DMS114 treated with DMSO at 0.1 percent for 48 hours (cell line): ENCODE data around the gene GPX3.

Experiments
- DNase-seq: peaks from one replicate; lab custom pipeline; 2025; ENCODE audit not compliant: unreplicated experiment; lab: John Stamatoyannopoulos, UW

Gene GPX3

DNA sequence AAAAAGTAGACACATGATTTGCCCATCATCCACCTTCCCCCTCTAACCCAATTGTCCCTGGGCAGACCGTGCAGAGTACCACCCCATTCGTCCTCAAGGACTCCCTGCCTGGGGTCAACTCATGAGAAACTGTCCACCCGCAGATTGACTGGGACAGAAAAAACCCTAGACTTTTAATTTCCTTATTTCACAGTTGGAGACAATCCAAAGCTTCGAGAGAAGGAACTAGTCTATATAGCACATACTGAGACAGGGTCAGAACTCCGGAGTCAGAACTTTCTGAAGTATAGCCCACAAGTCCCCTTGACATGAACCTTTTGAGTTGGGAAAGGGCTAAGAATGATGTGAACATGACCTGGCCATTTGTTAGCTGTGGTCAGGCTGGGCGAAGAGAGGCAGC is 7.5 kb upstream of the GPX3 start:
- no peak for DNase-seq

DNA sequence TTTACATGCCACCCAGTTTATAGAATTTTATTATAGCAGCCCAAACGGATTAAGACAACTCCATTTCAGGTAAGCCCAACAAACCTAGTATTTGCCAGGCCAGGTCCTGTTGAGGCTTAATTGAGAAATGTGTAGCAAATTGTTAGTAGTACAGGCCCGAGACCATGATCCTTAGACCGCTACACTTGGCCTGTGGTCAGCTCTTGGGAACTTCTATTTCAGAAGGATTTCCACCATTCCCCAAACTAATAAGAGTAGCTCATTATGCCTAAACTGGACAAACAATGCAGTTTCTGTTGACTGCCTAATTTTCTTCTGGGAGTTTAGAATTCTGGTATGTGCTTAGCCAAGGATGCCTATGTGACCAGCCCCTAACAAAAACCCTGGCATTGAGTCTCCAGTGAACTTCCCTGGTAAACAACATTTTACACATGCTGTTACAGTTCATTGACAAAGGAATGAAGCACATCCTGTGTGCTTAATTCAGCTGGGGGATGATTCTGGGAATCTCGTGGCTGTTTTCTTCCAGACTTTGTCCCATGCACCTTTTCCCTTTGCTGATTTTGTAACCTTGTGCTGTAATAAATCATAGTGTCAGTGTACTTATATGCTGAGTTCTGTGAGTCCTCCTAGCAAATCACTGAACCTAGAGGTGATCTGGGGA is 5.6 kb upstream of the GPX3 start:
- DNase-seq: no peak

DNA sequence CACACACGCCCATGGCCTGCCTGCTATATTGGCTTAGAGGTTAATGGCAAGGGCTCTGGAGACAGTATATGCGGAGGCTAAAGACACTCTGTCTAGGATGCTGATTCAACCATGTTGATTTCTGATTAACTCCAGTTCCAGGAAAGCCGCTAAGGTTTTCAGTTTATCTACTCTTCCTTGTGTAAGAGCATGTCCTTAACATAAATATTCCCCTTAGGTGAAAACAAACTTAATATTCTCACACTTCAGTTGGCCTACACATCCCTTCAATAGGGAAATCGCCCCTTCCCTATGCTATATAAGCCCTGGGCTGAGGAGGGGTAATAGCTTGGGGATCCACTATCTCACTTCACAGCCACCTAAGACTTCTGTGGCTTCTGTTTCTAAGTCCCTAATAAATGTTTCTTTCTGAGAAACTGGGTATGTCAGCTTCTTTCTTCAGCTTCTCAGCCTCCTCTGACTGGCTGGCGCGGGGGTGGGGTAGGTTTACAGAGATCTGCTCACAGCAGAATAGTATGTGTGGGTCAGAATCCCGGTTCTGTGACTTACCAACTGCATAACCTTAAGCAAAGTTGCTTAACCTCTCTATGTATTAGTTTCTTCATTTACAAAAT is 4.3 kb upstream of the GPX3 start:
- no peak for DNase-seq

DNA sequence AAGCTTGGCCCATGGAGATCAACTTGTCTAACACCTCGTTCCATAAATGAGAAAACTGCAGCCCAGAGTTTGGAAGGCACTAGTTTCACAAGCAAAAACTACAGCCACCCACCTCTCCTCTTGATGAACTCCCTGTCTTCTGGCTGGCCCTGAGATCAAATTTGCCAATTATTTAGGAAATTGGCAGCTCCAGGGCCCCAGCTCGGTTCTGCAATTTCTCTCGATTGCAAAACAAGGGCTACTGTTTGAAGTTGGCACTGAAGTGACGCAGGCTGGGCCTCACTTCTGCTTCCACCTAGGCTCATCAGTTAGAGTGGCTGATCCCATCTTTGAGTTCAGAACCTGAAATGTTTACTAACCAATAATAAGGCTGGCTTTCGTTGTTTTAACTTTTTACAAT is 3.7 kb upstream of the GPX3 start:
- DNase-seq: no peak

DNA sequence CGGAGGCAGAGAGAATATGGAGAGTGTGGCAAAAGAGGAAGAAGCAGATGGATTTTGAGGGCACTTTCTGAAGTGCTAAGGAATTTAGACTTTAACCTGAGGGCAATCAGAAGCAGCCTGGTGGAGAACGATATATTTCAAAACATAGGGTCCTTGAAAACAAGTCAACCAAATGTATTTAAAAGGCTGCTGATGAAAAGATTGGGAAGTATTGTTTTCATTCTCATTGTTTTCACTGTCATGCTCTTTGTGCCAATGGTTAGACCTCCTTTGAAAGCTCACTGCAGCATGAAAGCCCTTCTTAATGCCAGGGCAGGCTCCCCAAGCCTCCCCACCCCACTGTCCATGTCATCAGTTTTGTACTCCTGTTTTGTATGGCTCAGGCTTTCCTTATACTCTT is 2.5 kb upstream of the GPX3 start:
- no peak for DNase-seq

DNA sequence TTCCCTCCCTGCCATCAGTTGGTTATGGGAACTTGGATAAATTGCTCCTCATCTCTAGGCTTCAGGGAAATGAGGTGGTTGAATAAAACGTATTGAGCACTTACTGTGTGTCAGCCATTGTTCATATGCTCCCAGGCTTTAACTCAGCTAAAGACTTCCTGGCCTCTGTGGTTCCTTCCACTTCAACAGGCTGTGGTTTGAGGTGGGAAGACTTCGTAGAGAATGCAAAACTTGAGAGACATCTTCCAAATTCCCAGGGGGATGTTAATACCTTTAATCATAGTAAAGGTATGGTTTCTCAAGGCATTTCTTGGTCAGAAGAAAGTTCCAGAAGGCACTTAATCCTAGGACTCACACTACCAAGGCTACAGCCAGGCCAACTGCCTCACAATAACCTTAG is 1.5 kb upstream of the GPX3 start:
- no peak for DNase-seq

DNA sequence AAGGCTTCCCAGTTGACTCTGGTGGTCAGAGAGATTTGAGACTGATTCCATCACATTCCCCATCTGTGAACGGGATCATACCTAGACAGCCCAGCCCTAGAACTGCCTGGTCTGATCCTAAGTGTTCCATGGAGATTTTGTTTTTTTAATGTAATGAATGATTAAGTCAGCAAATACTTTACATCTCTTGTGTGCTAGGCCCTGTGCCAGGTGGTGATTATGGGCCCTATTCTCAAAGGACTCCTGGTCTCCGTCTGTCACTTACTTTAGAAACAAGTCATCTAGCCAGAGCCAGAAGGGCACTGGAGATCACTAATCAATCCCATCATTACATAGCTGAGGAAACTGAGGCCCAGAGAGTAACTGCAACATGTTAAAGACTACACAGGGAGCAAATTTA is 1.1 kb upstream of the GPX3 start:
- no peak for DNase-seq

DNA sequence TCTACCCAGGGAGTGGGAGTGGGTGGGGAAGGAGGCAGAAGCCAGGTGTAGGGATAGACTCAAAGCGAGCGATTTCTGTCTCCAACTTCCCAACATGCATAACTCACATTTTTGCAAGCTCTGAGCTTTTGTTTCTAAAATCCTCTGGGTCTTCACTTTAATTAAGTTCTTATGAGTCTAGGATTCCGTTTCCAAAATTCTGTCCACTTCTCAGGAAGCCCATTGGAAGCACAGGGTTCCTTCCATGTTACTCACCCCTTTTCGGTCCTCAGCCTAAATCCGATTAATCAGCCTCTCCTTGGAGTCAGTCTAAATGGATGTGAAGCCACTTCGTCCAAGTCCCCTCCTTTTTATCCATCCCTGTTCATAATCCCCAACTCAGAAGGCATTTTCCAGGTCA is 1.4 kb downstream of the GPX3 start:
- DNase-seq: no peak

DNA sequence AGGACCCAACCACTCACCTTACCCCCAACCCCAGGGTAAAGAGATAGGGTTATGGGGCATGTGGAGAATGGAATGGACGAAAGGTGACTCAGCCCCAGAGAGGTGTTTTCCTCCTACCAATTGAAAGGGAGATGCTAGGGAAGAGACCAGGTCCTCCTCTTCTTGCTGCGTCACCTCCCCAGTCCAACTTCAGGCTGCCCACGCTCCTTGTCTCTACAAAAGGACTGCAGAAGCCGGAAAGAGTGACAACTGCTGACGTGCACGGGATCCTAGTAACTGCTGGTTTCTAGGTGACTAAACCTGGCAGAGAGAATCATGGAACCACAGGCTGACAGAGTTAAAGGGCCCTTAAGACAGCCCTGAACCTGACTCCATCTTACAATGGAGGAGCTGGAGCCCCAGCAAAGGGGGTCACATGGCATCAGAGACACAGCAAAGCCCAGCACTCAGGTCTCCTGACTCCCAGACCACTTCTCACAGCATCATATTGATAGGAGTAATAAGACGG is 2.2 kb downstream of the GPX3 start:
- DNase-seq: no peak

DNA sequence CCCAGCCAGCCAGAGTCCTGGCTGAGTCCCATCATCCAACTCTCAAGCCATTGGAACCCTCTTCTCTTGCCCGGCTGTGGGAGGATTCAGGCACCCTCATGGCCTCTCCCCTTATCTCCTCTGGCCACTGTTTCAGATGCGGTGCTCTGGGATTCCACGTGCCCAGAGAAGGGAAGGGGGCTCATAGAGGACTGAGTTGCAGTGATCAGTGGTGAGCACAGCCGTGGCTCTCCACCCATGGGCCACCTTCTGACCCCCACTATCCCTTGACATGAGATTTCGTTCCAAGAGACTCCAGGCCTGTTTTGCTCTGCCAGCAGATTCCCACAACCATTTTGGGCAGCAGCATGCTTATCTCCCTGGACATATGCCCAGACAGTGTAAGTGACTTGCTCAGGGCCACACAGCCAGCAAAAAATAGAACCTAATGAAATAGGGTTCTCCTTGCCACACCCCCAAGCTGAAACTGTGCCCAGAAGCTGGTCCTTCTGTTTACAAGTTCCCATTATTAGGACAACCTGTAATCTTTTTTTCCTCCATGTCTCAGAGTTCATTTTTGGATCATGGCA is 2.7 kb downstream of the GPX3 start:
- no peak for DNase-seq

DNA sequence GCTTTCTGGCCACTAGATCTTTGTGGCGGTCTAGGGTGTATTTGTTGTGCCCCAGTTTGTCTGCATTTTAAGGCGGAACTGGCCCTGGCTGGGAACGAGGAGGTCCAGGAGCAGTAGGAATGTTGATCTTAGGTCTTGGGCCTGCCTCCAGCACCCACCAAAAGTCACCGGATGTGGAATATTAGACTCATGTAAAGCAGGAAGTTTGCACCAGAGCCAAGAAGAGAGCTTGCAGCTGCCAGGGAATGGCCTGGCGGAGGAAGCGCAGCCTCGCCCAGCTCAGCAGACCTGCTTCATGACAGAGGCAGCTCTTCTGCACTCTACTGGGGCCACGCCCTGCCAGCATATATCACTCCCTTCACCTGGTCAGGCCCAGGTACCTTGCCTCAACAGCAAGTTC is 3.3 kb downstream of the GPX3 start:
- DNase-seq: no peak

DNA sequence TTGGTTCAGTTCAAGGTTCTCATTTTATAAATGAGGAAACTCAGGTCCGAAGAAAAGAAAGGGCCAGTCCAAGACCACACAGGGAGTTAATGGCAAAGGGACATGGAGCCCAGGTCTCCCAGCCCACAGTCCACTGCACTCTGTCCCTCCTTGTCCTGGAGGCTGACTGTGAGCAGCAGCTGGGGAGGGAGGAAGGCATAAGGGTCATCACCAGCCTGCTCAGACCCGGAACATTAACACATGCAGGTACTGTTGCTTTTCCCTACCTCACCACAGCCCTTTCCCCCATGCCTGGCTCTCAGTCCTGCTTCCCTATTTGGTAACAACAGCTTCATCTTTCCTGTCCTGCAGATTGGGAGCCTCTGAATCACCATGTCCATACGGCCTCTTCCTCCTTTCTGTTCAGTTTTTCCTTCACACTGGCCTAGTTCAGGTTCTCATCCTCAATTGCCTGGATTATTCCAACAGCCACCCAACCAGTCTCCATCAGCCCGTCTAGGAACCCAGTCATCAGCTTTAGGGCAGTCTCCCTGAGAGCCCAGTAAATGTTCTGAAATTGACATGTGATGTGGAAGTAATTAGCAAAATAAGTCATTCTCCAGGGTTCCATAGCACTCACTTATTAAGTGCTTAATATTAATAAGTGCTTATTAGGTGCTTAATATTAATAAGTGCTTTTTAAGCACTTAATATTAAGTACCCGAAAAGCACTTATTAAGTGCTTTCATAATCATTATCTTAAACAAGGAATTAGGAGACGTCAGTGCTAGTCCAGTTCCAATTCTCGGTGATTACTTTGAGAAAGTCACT is 4.3 kb downstream of the GPX3 start:
- DNase-seq: no peak

DNA sequence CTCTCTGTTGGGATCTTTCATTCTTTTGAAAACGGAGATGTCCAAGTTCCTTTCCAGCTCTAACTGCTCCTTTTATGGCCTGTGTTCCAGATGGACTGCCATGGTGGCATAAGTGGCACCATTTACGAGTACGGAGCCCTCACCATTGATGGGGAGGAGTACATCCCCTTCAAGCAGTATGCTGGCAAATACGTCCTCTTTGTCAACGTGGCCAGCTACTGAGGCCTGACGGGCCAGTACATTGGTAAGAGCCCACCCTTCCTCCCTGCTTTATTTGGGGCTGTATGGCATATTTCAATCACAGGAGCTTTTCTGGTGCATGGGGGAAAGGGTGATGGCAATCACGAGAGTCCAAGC is 4.8 kb downstream of the GPX3 start:
- DNase-seq: no peak

DNA sequence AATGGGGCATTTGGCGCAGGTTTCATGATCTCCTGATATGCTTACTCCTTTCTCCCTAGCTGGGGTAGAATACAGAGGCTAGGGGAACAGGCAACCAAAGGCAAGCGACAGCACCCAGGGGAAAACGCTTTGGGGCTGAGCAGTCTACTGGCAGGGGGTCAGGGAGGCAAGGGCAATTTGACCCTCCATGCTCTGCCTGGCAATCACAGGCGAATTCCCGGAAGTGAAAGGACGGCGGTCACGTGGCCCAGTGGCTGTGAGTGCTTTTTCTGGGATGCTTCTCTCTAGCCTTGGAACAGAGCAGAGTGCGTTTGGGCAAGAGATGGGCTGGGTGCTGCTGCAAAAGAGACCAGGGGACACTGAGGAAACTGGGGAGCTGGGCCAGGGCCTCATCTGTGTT is 5.7 kb downstream of the GPX3 start:
- no peak for DNase-seq

DNA sequence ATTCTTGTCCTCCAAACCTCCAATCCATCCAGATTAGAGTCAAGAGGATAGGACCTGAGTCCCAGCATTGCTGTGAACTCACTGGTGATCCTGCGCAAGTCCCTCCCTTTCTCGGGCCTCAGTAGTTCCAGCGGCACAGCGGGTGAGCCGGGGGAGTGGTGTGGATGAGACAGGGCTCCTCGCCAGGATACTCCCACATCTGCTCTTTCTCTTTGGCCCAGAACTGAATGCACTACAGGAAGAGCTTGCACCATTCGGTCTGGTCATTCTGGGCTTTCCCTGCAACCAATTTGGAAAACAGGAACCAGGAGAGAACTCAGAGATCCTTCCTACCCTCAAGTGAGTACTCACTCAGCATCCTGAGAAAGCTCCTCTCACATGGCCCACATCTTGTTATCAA is 6.3 kb downstream of the GPX3 start:
- DNase-seq: no peak

DNA sequence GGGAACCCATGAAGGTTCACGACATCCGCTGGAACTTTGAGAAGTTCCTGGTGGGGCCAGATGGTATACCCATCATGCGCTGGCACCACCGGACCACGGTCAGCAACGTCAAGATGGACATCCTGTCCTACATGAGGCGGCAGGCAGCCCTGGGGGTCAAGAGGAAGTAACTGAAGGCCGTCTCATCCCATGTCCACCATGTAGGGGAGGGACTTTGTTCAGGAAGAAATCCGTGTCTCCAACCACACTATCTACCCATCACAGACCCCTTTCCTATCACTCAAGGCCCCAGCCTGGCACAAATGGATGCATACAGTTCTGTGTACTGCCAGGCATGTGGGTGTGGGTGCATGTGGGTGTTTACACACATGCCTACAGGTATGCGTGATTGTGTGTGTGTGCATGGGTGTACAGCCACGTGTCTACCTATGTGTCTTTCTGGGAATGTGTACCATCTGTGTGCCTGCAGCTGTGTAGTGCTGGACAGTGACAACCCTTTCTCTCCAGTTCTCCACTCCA is 7.6 kb downstream of the GPX3 start:
- DNase-seq: no peak

DNA sequence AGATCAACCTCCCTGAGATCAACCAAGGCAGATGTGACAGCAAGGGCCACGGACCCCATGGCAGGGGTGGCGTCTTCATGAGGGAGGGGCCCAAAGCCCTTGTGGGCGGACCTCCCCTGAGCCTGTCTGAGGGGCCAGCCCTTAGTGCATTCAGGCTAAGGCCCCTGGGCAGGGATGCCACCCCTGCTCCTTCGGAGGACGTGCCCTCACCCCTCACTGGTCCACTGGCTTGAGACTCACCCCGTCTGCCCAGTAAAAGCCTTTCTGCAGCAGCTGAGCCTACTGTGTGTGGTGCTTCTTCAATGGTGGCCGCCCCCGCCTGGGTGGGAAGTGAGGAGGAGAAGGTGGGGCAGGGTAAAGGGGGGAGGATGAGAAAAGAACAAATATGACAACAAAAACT is 8.3 kb downstream of the GPX3 start:
- DNase-seq: no peak

DNA sequence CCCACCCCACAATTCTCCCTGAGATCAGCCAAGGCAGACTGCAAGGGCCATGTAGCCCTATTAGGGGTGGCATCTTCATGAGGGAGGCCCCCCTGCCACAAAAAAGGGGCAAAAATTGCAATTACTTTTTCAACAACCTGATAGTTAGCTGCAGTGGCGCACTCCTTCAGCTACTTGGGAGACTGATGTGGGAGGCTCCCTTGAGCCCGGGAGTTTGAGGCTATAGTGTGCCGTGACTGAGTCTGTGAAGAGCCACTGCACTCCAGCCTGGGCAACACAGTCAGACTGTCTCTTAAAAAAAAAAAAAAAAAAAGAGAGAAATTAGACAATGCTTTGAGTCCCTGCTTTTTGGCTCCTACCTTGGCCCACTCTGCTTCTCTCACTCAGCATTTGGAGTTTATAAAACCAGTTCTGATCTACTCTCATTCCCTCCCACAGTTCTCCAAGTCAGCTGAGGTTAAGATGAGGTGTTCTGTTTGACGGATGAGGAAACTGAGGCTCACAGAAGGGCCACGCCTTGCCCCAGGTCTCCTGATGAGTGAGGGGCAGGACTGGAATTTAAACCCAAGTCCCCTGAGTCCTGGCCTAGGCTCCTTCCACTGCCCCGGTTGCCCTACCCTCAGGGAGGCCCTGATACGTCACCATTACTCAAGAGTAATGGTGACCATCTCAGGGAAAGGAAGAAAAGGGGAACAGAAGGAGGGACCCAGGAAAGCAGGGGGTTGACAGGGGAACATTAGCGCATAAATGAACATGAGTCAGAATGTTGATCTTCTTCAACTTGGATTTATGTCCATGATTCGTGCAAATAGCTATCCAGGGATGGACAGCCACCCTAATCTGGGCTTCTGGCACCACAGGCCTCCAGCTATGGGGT is 9.0 kb downstream of the GPX3 start:
- DNase-seq: no peak

DNA sequence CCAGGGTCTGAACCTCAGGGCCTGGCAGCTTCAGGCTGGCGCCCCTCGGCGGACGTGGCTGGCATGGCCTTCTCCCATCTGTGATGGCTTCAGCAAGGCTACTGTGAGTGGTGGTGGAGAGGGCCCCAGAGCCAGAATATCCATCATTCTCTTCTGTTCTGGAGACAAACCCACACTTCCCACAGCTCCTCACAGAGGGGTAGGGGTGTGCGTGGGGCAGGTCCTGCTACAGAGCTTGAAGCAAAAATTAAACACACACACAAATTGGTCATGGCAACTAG is 9.6 kb downstream of the GPX3 start:
- no peak for DNase-seq

DNA sequence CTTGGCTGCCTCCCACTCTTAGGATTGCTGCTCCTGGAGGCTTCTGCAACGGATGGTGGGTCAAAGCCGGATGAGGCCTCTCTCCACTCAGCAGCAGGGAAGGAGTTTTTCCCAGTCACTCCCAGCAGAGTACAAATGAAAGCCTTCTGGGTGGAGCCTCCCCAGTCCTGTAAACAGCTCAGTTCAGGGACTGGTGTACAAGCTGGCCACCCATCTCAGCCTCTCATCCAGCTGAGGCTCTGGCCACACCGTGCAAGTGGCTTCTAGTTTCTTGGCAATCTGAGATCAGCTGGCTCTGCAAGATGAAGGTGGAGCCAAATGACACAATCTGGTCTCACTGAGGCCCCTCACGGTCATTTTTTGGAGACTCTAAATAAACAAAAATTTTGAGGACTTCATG is 10.0 kb downstream of the GPX3 start:
- no peak for DNase-seq

DNA sequence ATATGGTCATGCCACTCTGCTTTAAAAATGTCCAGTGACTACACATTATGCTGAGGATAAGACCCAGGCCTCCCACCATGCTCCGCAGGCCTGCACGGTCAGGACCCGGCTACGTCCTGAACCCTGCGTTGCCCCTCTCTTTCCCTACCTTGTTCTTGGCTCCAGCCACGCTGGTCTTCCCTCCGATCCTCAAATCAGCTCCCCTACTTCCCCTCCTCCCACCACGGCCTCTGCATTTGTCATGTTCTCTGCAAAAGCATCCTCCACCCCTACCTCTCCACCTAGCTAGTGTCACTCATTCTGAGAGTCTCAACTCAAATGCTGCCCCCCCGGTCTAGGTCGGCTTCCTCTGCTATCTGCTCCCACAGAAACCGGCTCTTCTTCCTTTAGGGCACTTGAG is 11.2 kb downstream of the GPX3 start:
- no peak for DNase-seq
